Ishikawa (cell line): ENCODE measurements around the gene PDE4B.

ENCODE experiments used
- CEBPB ChIP-seq: IDR thresholded peaks from 2 replicates; pipeline ENCODE4 v1.6.1; 2012
- CREB1 ChIP-seq: IDR thresholded peaks from 2 replicates; pipeline ENCODE4 v1.6.1; 2012; ENCODE audit warnings: low read depth
- EGR1 ChIP-seq: IDR thresholded peaks from 2 replicates; pipeline ENCODE4 v1.6.1; 2012
- EP300 ChIP-seq: IDR thresholded peaks from 2 replicates; pipeline ENCODE4 v1.6.1; 2012; ENCODE audit warnings: borderline replicate concordance
- FOXM1 ChIP-seq: IDR thresholded peaks from 2 replicates; pipeline ENCODE4 v1.6.1; 2012; ENCODE audit warnings: low read depth, borderline replicate concordance
- NFIC ChIP-seq: IDR thresholded peaks from 2 replicates; pipeline ENCODE4 v1.6.1; 2012
- RAD21 ChIP-seq: IDR thresholded peaks from 2 replicates; pipeline ENCODE4 v1.6.1; 2012; ENCODE audit warnings: low read depth
- TAF1 ChIP-seq: IDR thresholded peaks from 2 replicates; pipeline ENCODE4 v1.6.1; 2012; ENCODE audit warnings: low read depth, mild to moderate bottlenecking
- TCF12 ChIP-seq: IDR thresholded peaks from 2 replicates; pipeline ENCODE4 v1.6.1; 2012; ENCODE audit warnings: low read depth
- TEAD4 ChIP-seq: IDR thresholded peaks from 2 replicates; pipeline ENCODE4 v1.6.1; 2012
- USF1 ChIP-seq: IDR thresholded peaks from 2 replicates; pipeline ENCODE4 v1.6.1; 2012
- YY1 ChIP-seq: IDR thresholded peaks from 2 replicates; pipeline ENCODE4 v1.6.1; 2012; ENCODE audit warnings: low read depth
- ZBTB7A ChIP-seq: IDR thresholded peaks from 2 replicates; pipeline ENCODE4 v1.6.1; 2012; ENCODE audit warnings: low read depth
- TF ChIP-seq, protein P1 (sequence below): IDR thresholded peaks from 2 replicates; pipeline ENCODE4 v1.6.1; 2012
- TF ChIP-seq, protein P2 (sequence below): IDR thresholded peaks from 2 replicates; pipeline ENCODE4 v1.6.1; 2012; ENCODE audit warnings: low read depth, mild to moderate bottlenecking

The PDE4B gene

GRCh38 chr1:66237042-66237441, 444.3 kb downstream of the PDE4B start:
- TF ChIP-seq TEAD4 (no peak), EP300 (no peak), ZBTB7A (no peak), YY1 (no peak), CEBPB (no peak), FOXM1 (no peak), EGR1 (no peak)
- TF ChIP-seq, protein P1, sequence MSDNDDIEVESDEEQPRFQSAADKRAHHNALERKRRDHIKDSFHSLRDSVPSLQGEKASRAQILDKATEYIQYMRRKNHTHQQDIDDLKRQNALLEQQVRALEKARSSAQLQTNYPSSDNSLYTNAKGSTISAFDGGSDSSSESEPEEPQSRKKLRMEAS = no peak

GRCh38 chr1:66237722-66238479, 445.2 kb downstream of the PDE4B start:
- TF ChIP-seq, protein P2, sequence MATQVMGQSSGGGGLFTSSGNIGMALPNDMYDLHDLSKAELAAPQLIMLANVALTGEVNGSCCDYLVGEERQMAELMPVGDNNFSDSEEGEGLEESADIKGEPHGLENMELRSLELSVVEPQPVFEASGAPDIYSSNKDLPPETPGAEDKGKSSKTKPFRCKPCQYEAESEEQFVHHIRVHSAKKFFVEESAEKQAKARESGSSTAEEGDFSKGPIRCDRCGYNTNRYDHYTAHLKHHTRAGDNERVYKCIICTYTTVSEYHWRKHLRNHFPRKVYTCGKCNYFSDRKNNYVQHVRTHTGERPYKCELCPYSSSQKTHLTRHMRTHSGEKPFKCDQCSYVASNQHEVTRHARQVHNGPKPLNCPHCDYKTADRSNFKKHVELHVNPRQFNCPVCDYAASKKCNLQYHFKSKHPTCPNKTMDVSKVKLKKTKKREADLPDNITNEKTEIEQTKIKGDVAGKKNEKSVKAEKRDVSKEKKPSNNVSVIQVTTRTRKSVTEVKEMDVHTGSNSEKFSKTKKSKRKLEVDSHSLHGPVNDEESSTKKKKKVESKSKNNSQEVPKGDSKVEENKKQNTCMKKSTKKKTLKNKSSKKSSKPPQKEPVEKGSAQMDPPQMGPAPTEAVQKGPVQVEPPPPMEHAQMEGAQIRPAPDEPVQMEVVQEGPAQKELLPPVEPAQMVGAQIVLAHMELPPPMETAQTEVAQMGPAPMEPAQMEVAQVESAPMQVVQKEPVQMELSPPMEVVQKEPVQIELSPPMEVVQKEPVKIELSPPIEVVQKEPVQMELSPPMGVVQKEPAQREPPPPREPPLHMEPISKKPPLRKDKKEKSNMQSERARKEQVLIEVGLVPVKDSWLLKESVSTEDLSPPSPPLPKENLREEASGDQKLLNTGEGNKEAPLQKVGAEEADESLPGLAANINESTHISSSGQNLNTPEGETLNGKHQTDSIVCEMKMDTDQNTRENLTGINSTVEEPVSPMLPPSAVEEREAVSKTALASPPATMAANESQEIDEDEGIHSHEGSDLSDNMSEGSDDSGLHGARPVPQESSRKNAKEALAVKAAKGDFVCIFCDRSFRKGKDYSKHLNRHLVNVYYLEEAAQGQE = no peak
- TF ChIP-seq TAF1 (no peak), CEBPB (no peak), EP300 (no peak), FOXM1 (no peak), CREB1 (no peak), TEAD4 (no peak), USF1 (no peak), TCF12 (no peak), NFIC (no peak), ZBTB7A (no peak), EGR1 (no peak), RAD21 (no peak), YY1 (no peak)
- TF ChIP-seq, protein P1 = no peak

DNA sequence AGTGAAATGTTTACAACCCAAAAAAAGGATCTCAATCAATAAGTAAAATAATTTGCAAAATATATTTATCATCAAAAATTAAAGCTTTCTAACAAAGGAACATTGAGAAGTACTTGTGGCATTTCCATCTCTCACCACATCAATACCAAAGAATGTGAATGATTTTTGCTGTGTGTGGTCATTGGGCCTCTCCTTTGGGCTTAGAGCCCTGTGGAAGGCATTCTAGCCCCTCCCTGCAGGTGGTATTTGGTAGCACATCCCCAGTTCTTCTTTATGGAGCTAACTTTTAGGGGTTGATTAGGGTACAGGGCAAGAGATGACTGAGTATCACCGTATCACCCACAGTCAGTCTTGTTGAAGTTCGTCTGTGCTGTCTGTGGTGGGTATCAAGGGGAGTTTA, 447.1 kb downstream of the PDE4B start:
- TF ChIP-seq NFIC (no peak), CREB1 (no peak), FOXM1 (no peak), CEBPB (no peak), ZBTB7A (no peak), YY1 (no peak), TEAD4 (no peak), TAF1 (no peak), USF1 (no peak), TCF12 (no peak), RAD21 (no peak)

DNA sequence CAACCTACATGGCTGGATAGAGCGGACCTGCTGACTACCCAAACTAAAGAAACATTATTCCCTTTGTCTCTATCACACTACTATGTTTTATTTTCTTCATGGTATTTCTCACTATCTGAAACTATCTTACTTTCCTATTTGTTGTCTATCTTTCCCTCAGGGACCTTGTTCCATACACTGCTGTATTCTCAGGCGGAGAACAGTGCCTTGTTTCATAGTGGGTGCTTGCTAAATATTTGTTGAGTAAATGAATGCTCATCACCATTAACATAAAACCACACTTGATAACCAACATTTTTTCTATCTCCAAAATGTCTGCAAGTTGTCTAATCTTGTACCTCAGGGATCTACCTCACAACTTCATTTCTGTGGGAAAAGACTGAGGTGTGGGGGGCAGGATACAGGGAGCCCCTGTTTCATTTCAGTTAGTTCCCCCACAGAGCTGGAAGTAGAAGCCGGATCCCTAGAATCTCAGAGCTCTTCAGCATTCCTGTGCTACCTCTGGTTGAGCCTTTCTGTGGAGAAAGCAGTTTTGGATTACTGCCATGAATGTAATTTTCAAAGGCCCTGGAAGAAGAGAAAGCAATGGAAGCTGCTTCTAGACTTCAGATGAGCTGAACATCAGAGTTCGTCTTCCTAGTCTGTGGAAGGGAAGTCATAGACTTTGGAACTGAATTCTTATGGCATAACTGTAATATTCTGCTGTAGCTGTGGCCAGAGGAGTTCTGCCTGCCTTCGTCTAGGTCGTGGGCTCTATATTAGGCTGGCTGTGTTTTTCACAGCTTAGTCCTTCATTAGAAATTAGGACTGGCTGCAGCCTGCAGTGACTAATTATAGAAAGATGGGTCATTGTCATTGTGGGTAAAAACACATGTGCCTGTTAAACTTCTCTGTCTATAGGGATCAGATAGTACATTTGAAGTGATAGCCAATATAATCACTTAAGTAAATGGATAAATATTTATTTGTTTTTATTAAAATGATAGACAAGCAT, 448.1 kb downstream of the PDE4B start:
- TF ChIP-seq TAF1 = no peak
- TF ChIP-seq TEAD4 = no peak
- no peak for TF ChIP-seq RAD21
- no peak for TF ChIP-seq NFIC

- TF ChIP-seq RAD21 (peak; percentile 97), USF1 (0 out of 2 replicates have a peak, but pooled peaks have one; percentile 20), TAF1 (no peak)
- TF ChIP-seq, protein P1 = peak; percentile 44
Observed at GRCh38 chr1:66242646-66243547, 450.2 kb downstream of the PDE4B start.
